HL-60 (cell line): ENCODE measurements around the gene FOXP4.

ENCODE experiments used
- DNase-seq, 2 experiments: peaks; one replicate each; pipeline ENCODE4 v3.0.0-alpha.2; 2010 to 2020; ENCODE audit warnings: low read depth in 1 of 2, low spot score in 1 of 2
- H3K27ac ChIP-seq: fragments of 250-450 bp; sonication (Bioruptor Pico); replicated peaks from 2 replicates; pipeline ENCODE4 v1.5.1; 2020; ENCODE audit warnings: mild to moderate bottlenecking, moderate library complexity
- H3K27me3 ChIP-seq: fragments of 250-450 bp; sonication (Bioruptor Pico); 2 replicates; pipeline ENCODE4 v1.5.1; 2021; ENCODE audit warnings: mild to moderate bottlenecking, moderate library complexity; ENCODE audit not compliant: insufficient read depth, poor library complexity, severe bottlenecking
- H3K4me3 ChIP-seq: replicated peaks from 2 replicates; pipeline ENCODE4 v1.5.1; 2011; ENCODE audit warnings: mild to moderate bottlenecking, control low read depth, low read length; ENCODE audit not compliant: insufficient read depth
- GABPA ChIP-seq: IDR thresholded peaks from 2 replicates; pipeline ENCODE4 v1.6.1; 2012; ENCODE audit warnings: low read depth
- POLR2AphosphoS5 ChIP-seq: IDR thresholded peaks from 2 replicates; pipeline ENCODE4 v1.6.1; 2012; ENCODE audit warnings: low read depth
- SPI1 ChIP-seq: IDR thresholded peaks from 2 replicates; pipeline ENCODE4 v1.6.1; 2012; ENCODE audit warnings: low read depth, mild to moderate bottlenecking, borderline replicate concordance
- TF ChIP-seq, protein P1 (sequence below): IDR thresholded peaks from 2 replicates; pipeline ENCODE4 v1.6.1; 2012; ENCODE audit warnings: low read depth; ENCODE audit not compliant: insufficient replicate concordance
- TF ChIP-seq, protein P2 (sequence below): IDR thresholded peaks from one replicate; pipeline ENCODE4 v1.5.1; 2011; ENCODE audit warnings: low read length, control low read depth, inconsistent platforms; ENCODE audit not compliant: insufficient read depth

The FOXP4 gene

DNA sequence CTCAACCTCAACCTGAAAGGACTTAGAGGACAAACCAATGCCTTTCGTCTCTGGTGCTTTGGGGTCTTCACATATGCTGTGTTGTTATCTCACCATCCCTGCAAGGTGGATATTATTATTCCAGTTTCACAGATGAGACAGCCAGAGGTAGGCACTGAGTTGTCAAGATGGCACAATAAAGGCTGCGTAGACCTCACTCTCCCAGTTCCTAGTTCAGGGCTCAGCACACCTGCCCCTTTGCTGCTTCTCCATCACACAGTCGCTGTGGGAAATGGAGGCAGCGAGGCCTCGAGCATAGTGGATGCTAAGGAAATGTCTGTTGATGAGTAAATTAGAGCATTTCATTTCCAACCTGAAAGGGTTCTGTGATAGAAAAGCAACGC is 22.0 kb downstream of the FOXP4 start:
- Histone ChIP-seq H3K27me3 (no peaks in the 10 kb centered on the region), H3K27ac (no peak overlapping the region), H3K4me3 (no peak overlapping the region)
- TF ChIP-seq POLR2AphosphoS5 (no peak), GABPA (no peak), SPI1 (no peak)
- TF ChIP-seq, protein P1, sequence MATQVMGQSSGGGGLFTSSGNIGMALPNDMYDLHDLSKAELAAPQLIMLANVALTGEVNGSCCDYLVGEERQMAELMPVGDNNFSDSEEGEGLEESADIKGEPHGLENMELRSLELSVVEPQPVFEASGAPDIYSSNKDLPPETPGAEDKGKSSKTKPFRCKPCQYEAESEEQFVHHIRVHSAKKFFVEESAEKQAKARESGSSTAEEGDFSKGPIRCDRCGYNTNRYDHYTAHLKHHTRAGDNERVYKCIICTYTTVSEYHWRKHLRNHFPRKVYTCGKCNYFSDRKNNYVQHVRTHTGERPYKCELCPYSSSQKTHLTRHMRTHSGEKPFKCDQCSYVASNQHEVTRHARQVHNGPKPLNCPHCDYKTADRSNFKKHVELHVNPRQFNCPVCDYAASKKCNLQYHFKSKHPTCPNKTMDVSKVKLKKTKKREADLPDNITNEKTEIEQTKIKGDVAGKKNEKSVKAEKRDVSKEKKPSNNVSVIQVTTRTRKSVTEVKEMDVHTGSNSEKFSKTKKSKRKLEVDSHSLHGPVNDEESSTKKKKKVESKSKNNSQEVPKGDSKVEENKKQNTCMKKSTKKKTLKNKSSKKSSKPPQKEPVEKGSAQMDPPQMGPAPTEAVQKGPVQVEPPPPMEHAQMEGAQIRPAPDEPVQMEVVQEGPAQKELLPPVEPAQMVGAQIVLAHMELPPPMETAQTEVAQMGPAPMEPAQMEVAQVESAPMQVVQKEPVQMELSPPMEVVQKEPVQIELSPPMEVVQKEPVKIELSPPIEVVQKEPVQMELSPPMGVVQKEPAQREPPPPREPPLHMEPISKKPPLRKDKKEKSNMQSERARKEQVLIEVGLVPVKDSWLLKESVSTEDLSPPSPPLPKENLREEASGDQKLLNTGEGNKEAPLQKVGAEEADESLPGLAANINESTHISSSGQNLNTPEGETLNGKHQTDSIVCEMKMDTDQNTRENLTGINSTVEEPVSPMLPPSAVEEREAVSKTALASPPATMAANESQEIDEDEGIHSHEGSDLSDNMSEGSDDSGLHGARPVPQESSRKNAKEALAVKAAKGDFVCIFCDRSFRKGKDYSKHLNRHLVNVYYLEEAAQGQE, result no peak
- TF ChIP-seq, protein P2, sequence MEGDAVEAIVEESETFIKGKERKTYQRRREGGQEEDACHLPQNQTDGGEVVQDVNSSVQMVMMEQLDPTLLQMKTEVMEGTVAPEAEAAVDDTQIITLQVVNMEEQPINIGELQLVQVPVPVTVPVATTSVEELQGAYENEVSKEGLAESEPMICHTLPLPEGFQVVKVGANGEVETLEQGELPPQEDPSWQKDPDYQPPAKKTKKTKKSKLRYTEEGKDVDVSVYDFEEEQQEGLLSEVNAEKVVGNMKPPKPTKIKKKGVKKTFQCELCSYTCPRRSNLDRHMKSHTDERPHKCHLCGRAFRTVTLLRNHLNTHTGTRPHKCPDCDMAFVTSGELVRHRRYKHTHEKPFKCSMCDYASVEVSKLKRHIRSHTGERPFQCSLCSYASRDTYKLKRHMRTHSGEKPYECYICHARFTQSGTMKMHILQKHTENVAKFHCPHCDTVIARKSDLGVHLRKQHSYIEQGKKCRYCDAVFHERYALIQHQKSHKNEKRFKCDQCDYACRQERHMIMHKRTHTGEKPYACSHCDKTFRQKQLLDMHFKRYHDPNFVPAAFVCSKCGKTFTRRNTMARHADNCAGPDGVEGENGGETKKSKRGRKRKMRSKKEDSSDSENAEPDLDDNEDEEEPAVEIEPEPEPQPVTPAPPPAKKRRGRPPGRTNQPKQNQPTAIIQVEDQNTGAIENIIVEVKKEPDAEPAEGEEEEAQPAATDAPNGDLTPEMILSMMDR, result no peak
- DNase-seq, result no peak

DNA sequence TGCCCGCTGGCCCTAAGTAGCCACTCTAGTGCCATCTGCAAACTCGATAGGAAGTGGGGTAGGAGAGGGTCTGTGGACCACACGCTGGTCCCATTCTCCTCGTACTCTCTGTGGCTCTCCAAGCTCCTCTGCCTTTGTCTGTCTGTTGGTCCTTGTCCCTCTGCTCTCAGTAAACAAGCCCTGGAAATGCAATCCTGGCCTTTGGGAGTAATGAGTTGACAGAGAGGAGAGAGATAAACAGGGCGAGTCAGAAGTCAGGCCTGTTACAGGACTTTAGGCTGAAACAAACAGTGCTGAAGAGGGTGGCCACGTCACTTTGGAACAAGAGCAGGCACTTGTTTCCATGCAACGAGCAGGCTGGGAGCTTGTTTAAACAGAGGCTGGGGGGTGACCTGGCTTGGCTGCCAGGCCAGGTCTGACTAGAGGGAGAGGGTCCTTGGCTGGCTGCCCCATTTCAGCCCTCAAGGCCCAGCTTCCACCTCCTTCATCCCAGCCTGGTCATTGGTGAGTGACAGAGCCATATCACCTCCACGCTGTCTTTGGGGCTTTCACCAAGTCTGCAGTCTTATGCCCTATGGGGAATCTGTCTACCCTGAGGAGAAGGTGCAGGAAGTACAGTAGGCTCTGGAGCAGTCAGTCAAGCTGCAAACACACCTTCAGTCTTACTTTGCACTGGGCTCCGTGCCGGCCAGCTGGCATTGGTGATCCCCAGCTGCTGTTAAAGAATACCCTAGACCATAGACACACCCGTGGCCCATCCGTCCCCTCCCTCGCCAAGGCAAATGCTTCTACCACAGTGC is 22.6 kb downstream of the FOXP4 start:
- Histone ChIP-seq H3K27me3 (no peaks in the 10 kb centered on the region), H3K27ac (no peak overlapping the region), H3K4me3 (no peak overlapping the region)
- DNase-seq, result no peak
- TF ChIP-seq, protein P2, result no peak
- TF ChIP-seq POLR2AphosphoS5 (no peak), SPI1 (no peak), GABPA (no peak)
- TF ChIP-seq, protein P1, result no peak

DNA sequence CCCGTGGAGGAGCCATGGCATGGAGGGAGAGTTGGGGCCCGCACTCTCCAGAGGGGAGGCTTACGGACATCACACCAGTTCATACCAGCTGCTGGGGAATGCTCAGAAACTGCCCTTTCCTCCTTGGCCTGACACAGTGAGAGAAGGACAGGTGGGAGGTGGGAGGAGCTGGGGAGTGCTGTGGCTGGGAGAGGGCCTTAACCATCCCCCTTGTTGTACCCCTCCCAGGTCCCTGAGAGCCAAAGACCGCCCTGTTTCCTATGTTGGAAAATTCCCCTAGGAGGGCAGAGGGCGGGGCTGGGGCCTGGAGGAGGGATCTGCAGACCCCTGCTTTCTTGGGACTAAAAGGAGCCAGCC is 24.1 kb downstream of the FOXP4 start:
- H3K4me3 ChIP-seq, result no peak overlapping the region
- DNase-seq, result no peak
- no peak overlapping the region for H3K27ac ChIP-seq
- H3K27me3 ChIP-seq, result no peaks in the 10 kb centered on the region
- TF ChIP-seq POLR2AphosphoS5, result no peak
- TF ChIP-seq, protein P1, result no peak
- no peak for TF ChIP-seq GABPA
- TF ChIP-seq SPI1, result no peak
- TF ChIP-seq, protein P2, result no peak
